Trophoblast cell (in vitro differentiated cells and primary cell): ENCODE measurements around the gene PGA5.
"Not testable (repeated sequence)": the region's sequence is repeated elsewhere in the genome, so short reads cannot be mapped to it uniquely, and the experiment has no call there.

Source experiments
- DNase-seq, 2 donors: peaks; one replicate each; pipeline ENCODE4 v3.0.0-alpha.2; 2016
- H2AFZ ChIP-seq: 2 replicates; pipeline ENCODE4 v1.6.1; 2013; ENCODE audit warnings: low read length, moderate library complexity, mild to moderate bottlenecking; ENCODE audit not compliant: insufficient read depth, poor library complexity
- H2AK5ac ChIP-seq: 2 replicates; pipeline ENCODE4 v1.6.1; 2013; ENCODE audit warnings: mild to moderate bottlenecking, low read length
- H2BK120ac ChIP-seq: 2 replicates; pipeline ENCODE4 v1.6.1; 2013; ENCODE audit warnings: low read length, mild to moderate bottlenecking, moderate library complexity; ENCODE audit not compliant: insufficient read depth, poor library complexity
- H2BK12ac ChIP-seq: 2 replicates; pipeline ENCODE4 v1.6.1; 2013; ENCODE audit warnings: mild to moderate bottlenecking, low read length, moderate library complexity
- H2BK5ac ChIP-seq: 2 replicates; pipeline ENCODE4 v1.6.1; 2013; ENCODE audit warnings: low read length, low read depth, moderate library complexity, mild to moderate bottlenecking; ENCODE audit not compliant: poor library complexity
- H3K14ac ChIP-seq: 2 replicates; pipeline ENCODE4 v1.6.1; 2013; ENCODE audit warnings: mild to moderate bottlenecking, low read length
- H3K18ac ChIP-seq: 2 replicates; pipeline ENCODE4 v1.6.1; 2013; ENCODE audit warnings: mild to moderate bottlenecking, low read length
- H3K23ac ChIP-seq: 2 replicates; pipeline ENCODE4 v1.6.1; 2013; ENCODE audit warnings: low read length
- H3K27ac ChIP-seq: 2 replicates; pipeline ENCODE4 v1.5.1; 2013; ENCODE audit warnings: low read depth, mild to moderate bottlenecking, inconsistent platforms, low read length, moderate library complexity
- H3K27me3 ChIP-seq: 2 replicates; pipeline ENCODE4 v1.6.1; 2013; ENCODE audit warnings: inconsistent platforms, mild to moderate bottlenecking, low read length, moderate library complexity; ENCODE audit not compliant: insufficient read depth
- H3K36me3 ChIP-seq, 2 experiments: 1 replicate in 1 of 2; 2 replicates in 1 of 2; pipeline ENCODE4 v1.6.1; 2013; ENCODE audit warnings: low read length in 2 of 2, mild to moderate bottlenecking in 2 of 2, moderate library complexity in 1 of 2; ENCODE audit not compliant: insufficient read depth in 2 of 2, control insufficient read depth in 1 of 2
- H3K4ac ChIP-seq: 2 replicates; pipeline ENCODE4 v1.6.1; 2013; ENCODE audit warnings: low read depth, mild to moderate bottlenecking, low read length, moderate library complexity
- H3K4me1 ChIP-seq, 2 experiments: 1 replicate in 1 of 2; 2 replicates in 1 of 2; pipeline ENCODE4 v1.6.1; 2013; ENCODE audit warnings: low read length in 2 of 2, mild to moderate bottlenecking in 2 of 2, moderate library complexity in 1 of 2; ENCODE audit not compliant: insufficient read depth in 2 of 2, control insufficient read depth in 1 of 2
- H3K4me2 ChIP-seq: 2 replicates; pipeline ENCODE4 v1.6.1; 2013; ENCODE audit warnings: inconsistent platforms, mild to moderate bottlenecking, low read length, moderate library complexity
- H3K4me3 ChIP-seq: 2 replicates; pipeline ENCODE4 v1.5.1; 2013; ENCODE audit warnings: mild to moderate bottlenecking, low read depth, low read length, inconsistent platforms
- H3K79me1 ChIP-seq: one replicate; pipeline ENCODE4 v1.6.1; 2013; ENCODE audit warnings: low read length
- H3K79me2 ChIP-seq: 2 replicates; pipeline ENCODE4 v1.6.1; 2013; ENCODE audit warnings: low read length, mild to moderate bottlenecking; ENCODE audit not compliant: control insufficient read depth, insufficient read depth, poor library complexity
- H3K9ac ChIP-seq: 2 replicates; pipeline ENCODE4 v1.6.1; 2013; ENCODE audit warnings: mild to moderate bottlenecking, low read length
- H3K9me3 ChIP-seq: 2 replicates; pipeline ENCODE4 v1.6.1; 2013; ENCODE audit warnings: low read depth, mild to moderate bottlenecking, control low read depth, inconsistent platforms, low read length; ENCODE audit not compliant: insufficient read depth
- H4K12ac ChIP-seq: 2 replicates; pipeline ENCODE4 v1.6.1; 2013; ENCODE audit warnings: low read depth, mild to moderate bottlenecking, low read length, moderate library complexity
- H4K8ac ChIP-seq: 2 replicates; pipeline ENCODE4 v1.6.1; 2013; ENCODE audit warnings: low read depth, mild to moderate bottlenecking, low read length, moderate library complexity
- H4K91ac ChIP-seq: one replicate; pipeline ENCODE4 v1.6.1; 2013; ENCODE audit warnings: low read depth, mild to moderate bottlenecking, low read length, moderate library complexity
- WGBS: extraction: QIAGEN DNeasy Blood & Tissue Kit; methylation state at CpG from one replicate; pipeline ENCODE4 v1.1.7; 2013; ENCODE audit warnings: missing lambda C conversion rate; ENCODE audit not compliant: insufficient read length, insufficient coverage; ENCODE audit errors: extremely low coverage; 5-methylcytosine and 5-hydroxymethylcytosine counted together

Gene PGA5

DNA sequence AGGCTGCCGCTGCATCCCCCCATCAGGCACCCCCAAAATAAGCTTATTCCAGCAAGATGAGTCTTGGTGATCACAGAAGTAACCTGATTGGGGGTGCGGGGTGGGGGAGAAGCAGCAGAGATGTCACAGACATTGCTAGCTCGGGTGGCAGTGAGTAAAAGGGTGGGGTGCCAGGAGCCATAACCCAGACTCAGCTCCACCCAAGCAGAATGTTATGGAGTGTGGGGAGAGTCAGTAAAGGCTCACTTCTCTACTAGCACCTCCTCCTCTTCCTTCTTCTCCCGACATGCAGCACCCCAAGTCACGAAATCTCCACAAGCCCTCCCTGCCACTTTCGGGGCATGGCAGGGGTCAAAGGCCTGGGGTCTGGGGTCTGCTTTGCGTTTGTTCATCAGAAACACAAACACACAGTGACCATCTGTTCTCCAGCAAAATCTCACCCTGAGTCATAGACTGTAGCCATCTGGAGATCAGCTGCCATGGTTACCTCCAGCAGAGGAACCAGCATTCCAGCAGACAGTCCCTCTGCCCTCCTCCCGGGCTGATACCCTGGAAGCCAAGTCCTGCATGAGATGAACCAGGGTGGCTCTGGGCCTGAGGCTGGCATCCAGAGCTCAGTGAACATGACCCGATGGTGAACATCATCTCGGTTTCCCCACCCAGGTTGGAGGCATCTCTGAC, 14.4 kb upstream of the PGA5 start:
- H3K27me3 ChIP-seq, H3K27ac ChIP-seq, H3K36me3 ChIP-seq, H4K91ac ChIP-seq, H3K4me3 ChIP-seq, H3K23ac ChIP-seq, H4K8ac ChIP-seq, H2AK5ac ChIP-seq, H3K4me1 ChIP-seq, H3K79me1 ChIP-seq, H2BK5ac ChIP-seq, H3K4ac ChIP-seq, H3K79me2 ChIP-seq, H3K18ac ChIP-seq, H4K12ac ChIP-seq, H2BK12ac ChIP-seq, DNase-seq, H3K4me2 ChIP-seq, H3K9me3 ChIP-seq, H3K14ac ChIP-seq, H2BK120ac ChIP-seq, H3K9ac ChIP-seq, H2AFZ ChIP-seq: not testable (repeated sequence)
- WGBS, result no CpG with 5 or more reads among the region's 10 CpGs

DNA sequence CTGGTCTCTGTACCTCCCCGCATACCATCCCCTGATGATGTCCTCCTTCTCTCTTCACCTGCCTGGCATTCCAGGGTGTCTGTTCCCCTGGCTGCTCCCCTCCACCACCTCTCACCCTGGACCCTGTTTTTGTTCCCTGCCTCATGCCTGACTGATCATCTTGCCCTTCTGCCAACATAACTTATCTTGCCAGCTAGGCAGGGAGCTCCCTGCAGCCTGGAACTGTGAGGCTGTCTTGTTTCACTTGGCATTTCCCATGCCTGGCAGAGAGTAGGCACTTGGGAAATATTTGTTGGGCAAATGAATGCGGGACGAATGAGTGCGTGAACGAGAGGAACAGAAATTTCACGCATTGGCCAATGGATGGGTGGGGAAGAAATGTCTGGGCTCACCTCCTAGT, 11.5 kb upstream of the PGA5 start:
- not testable (repeated sequence) for H2BK12ac ChIP-seq, H3K79me2 ChIP-seq, H4K8ac ChIP-seq, H3K9ac ChIP-seq, H2AK5ac ChIP-seq, H3K14ac ChIP-seq, H2AFZ ChIP-seq, H3K27me3 ChIP-seq, H3K23ac ChIP-seq, H3K4ac ChIP-seq, H3K4me1 ChIP-seq, H4K12ac ChIP-seq, H3K4me3 ChIP-seq, DNase-seq, H3K79me1 ChIP-seq, H3K4me2 ChIP-seq, H3K27ac ChIP-seq, H3K36me3 ChIP-seq, H3K18ac ChIP-seq, H4K91ac ChIP-seq, H2BK5ac ChIP-seq, H3K9me3 ChIP-seq, H2BK120ac ChIP-seq
- no CpG with 5 or more reads among the region's 6 CpGs for WGBS

DNA sequence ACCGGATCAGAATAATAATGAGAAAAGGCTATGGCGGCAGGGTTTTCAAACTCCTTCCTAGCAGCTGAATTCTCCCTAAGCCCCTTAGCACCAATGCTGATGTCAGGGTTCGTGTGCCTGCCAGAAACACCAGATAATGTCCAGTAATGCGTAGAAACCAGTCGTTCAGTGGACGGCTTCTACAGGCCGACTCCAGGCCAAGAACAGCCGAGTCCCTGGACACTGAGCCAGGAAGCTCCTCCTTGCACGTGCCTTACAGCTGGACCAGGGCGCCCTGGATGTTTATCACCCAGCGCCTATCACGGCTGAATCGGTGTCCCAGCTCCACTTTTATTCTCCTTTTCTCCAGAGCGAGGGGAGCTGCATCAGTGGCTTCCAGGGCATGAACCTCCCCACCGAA, 9.9 kb upstream of the PGA5 start:
- not testable (repeated sequence) for H2BK120ac ChIP-seq, H3K79me2 ChIP-seq, DNase-seq

DNA sequence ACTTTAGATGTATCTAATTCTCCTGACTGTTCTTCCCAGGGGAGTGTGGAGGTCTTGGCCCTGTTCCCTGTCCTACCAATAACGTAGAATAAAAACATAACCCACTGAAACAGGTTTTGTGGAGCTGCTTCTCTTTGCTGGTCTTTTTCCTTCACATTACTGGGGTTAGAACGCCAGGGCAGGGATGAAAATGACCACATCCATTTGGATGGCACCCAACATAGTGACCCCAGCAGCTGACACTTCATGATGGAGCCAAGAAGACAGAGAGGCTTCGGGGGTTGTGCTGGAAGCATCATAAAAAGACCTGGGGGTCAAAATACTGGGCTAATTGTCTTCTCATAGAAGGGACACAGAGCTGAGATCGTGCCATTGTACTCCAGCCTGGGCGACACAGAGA, 9.4 kb upstream of the PGA5 start:
- H4K12ac ChIP-seq, H3K4me3 ChIP-seq, H3K79me2 ChIP-seq, H2BK5ac ChIP-seq, H3K4me2 ChIP-seq, H3K23ac ChIP-seq, H3K4ac ChIP-seq, H3K14ac ChIP-seq, H3K36me3 ChIP-seq, H3K27me3 ChIP-seq, H2BK12ac ChIP-seq, H3K79me1 ChIP-seq, H4K91ac ChIP-seq, H2AFZ ChIP-seq, H3K27ac ChIP-seq, H3K9me3 ChIP-seq, H2BK120ac ChIP-seq, H4K8ac ChIP-seq, H3K9ac ChIP-seq, DNase-seq, H3K4me1 ChIP-seq, H2AK5ac ChIP-seq, H3K18ac ChIP-seq: not testable (repeated sequence)
- WGBS, result no CpG with 5 or more reads among the region's 5 CpGs

More for the DNA sequence above, 9.9 kb upstream of the PGA5 start:
- WGBS, result no CpG with 5 or more reads among the region's 15 CpGs
- not testable (repeated sequence) for H4K12ac ChIP-seq, H3K27ac ChIP-seq, H3K14ac ChIP-seq, H2AK5ac ChIP-seq, H3K4me2 ChIP-seq, H2BK5ac ChIP-seq, H3K4me3 ChIP-seq, H3K79me1 ChIP-seq, H3K36me3 ChIP-seq, H4K8ac ChIP-seq, H3K4me1 ChIP-seq, H3K9ac ChIP-seq, H3K27me3 ChIP-seq, H3K18ac ChIP-seq, H2BK12ac ChIP-seq, H3K9me3 ChIP-seq, H4K91ac ChIP-seq, H3K23ac ChIP-seq, H3K4ac ChIP-seq, H2AFZ ChIP-seq
